Globus pallidus (tissue), 1 donor: ENCODE results near the gene LRP3.
"Not testable (repeated sequence)": the region's sequence is repeated elsewhere in the genome, so short reads cannot be mapped to it uniquely, and the experiment has no call there.

Source experiments
- DNase-seq: peaks from one replicate; pipeline ENCODE4 v3.0.0-alpha.2; 2015; ENCODE audit warnings: low spot score

LRP3 gene

GRCh38 chr19:33193865-33194362 is at the start of gene LRP3:
Gene LRP3, plus strand, starts transcription at chr19:33194330. Its CDS starts 456 bp downstream, at chr19:33194786.
- DNase-seq: no peak

- DNase-seq: no peak
These were observed 47.9 kb upstream of the LRP3 start for GRCh38 chr19:33146209-33146608.

- no peak for DNase-seq
These were observed 46.6 kb upstream of the LRP3 start for GRCh38 chr19:33147538-33147937.

GRCh38 chr19:33150852-33151518 is 43.1 kb upstream of the LRP3 start:
- no peak for DNase-seq

GRCh38 chr19:33152176-33152575 is 42.0 kb upstream of the LRP3 start:
- DNase-seq: no peak

- DNase-seq: not testable (repeated sequence)
These were observed 41.5 kb upstream of the LRP3 start for GRCh38 chr19:33152625-33153024.

- DNase-seq: not testable (repeated sequence)
These were observed 39.8 kb upstream of the LRP3 start for GRCh38 chr19:33154313-33154712.

- DNase-seq: no peak
These were observed 37.8 kb upstream of the LRP3 start for GRCh38 chr19:33156334-33156733.

- DNase-seq: no peak
These were observed 36.2 kb upstream of the LRP3 start for GRCh38 chr19:33157906-33158305.

- no peak for DNase-seq
These were observed 35.8 kb upstream of the LRP3 start for GRCh38 chr19:33158365-33158764.

GRCh38 chr19:33159149-33159548 is 35.0 kb upstream of the LRP3 start:
- no peak for DNase-seq

GRCh38 chr19:33159893-33160292 is 34.2 kb upstream of the LRP3 start:
- DNase-seq: no peak

- no peak for DNase-seq
These were observed 32.9 kb upstream of the LRP3 start for GRCh38 chr19:33161201-33161600.

GRCh38 chr19:33163481-33163880 is 30.6 kb upstream of the LRP3 start:
- no peak for DNase-seq

GRCh38 chr19:33166037-33166436 is 28.1 kb upstream of the LRP3 start:
- not testable (repeated sequence) for DNase-seq

GRCh38 chr19:33167438-33167837 is 26.7 kb upstream of the LRP3 start:
- DNase-seq: no peak

GRCh38 chr19:33168528-33168927 is 25.6 kb upstream of the LRP3 start:
- DNase-seq: no peak

- DNase-seq: no peak
These were observed 22.8 kb upstream of the LRP3 start for GRCh38 chr19:33171222-33171795.

GRCh38 chr19:33171916-33172359 is 22.2 kb upstream of the LRP3 start:
- no peak for DNase-seq

- DNase-seq: no peak
These were observed 19.9 kb upstream of the LRP3 start for GRCh38 chr19:33174186-33174585.

GRCh38 chr19:33175156-33175782 is 18.9 kb upstream of the LRP3 start:
- no peak for DNase-seq

GRCh38 chr19:33175886-33176669 is 18.1 kb upstream of the LRP3 start:
- DNase-seq: no peak
